ENCODE results near the gene SSR4.

The SSR4 gene

GRCh38 chrX:153845195-153845594, 50.7 kb downstream of the SSR4 start:
- ChIA-PET POLR2A (no interaction called here), CTCF (no interaction called here)
- H3K36me3 ChIP-seq (ENCODE audit: control insufficient read depth in 4 of 4, insufficient read depth in 4 of 4, low read length in 3 of 4) = no peaks in the 10 kb centered on the region
- no peak overlapping the region for H3K4me3 ChIP-seq (ENCODE audit: control insufficient read depth in 1 of 7, extremely low read depth in 1 of 7, insufficient read depth in 4 of 7, low read depth in 2 of 7, low read length in 6 of 7)
- peaks cover 3 to 39% (median 7%) of the 10 kb centered on the region in 5 experiments for H3K27me3 ChIP-seq (replicated peaks in 2 of 5; ENCODE audit: control insufficient read depth in 4 of 5, insufficient read depth in 5 of 5, low read length in 4 of 5)
- 34% methylated on average over 5 of the region's 6 CpGs for WGBS (ENCODE audit: insufficient coverage)
- peaks cover 0 to 5% (median 0%) of the 10 kb centered on the region in 5 experiments for H3K9me3 ChIP-seq (ENCODE audit: control extremely low read depth in 1 of 5, control insufficient read depth in 4 of 5, insufficient read depth in 2 of 5, low read depth in 1 of 5, low read length in 4 of 5)
- H3K4me1 ChIP-seq (ENCODE audit: control extremely low read depth in 1 of 4, control insufficient read depth in 4 of 4, insufficient read depth in 4 of 4, low read length in 3 of 4) = no peaks in the 10 kb centered on the region
- no peak overlapping the region for H3K27ac ChIP-seq (ENCODE audit: insufficient read depth in 1 of 2, low read depth in 1 of 2, low read length in 2 of 2, poor library complexity in 1 of 2, severe bottlenecking in 2 of 2)
- DNase-seq = no peak

DNA sequence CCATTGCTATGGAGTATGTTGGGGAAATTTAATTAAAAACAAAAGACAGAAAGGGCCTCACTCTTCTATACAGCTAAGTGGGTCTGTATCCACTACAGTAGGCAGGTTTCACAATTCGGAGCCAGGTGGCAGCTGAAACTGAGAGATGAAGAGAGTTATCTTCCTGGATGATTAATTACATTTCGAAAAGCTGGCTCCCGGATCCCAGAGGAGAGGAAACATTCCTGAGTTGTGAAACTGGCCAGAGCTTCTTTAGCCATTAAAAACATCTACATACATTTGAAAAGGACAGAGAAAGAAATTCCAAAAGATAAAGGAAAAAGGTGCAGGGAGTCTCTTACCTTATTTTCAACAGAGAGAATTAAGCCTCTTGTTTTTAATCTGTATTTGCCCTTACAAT, 51.4 kb downstream of the SSR4 start:
- 60% methylated on average over 1 of the region's 3 CpGs for WGBS (ENCODE audit: insufficient coverage)
- ChIA-PET POLR2A (no interaction called here), CTCF (no interaction called here)
- Histone ChIP-seq H3K4me3 (ENCODE audit: control insufficient read depth in 1 of 7, extremely low read depth in 1 of 7, insufficient read depth in 4 of 7, low read depth in 2 of 7, low read length in 6 of 7) (no peak overlapping the region), H3K27ac (ENCODE audit: insufficient read depth in 1 of 2, low read depth in 1 of 2, low read length in 2 of 2, poor library complexity in 1 of 2, severe bottlenecking in 2 of 2) (no peak overlapping the region), H3K36me3 (ENCODE audit: control insufficient read depth in 4 of 4, insufficient read depth in 4 of 4, low read length in 3 of 4) (no peaks in the 10 kb centered on the region), H3K9me3 (ENCODE audit: control extremely low read depth in 1 of 5, control insufficient read depth in 4 of 5, insufficient read depth in 2 of 5, low read depth in 1 of 5, low read length in 4 of 5) (peaks cover 0 to 5% (median 0%) of the 10 kb centered on the region in 5 experiments), H3K4me1 (ENCODE audit: control extremely low read depth in 1 of 4, control insufficient read depth in 4 of 4, insufficient read depth in 4 of 4, low read length in 3 of 4) (no peaks in the 10 kb centered on the region), H3K27me3 (replicated peaks in 2 of 5; ENCODE audit: control insufficient read depth in 4 of 5, insufficient read depth in 5 of 5, low read length in 4 of 5) (peaks cover 4 to 39% (median 7%) of the 10 kb centered on the region in 5 experiments)
- no peak for DNase-seq

Data from common myeloid progenitor, CD34-positive (primary cell).